Activated CD4-positive, alpha-beta T cell treated with anti-CD3 and anti-CD28 coated beads for 36 hours (primary cell): ENCODE results near the gene EDA2R. TPM values are rescaled to one million over a fixed set of nuclear protein-coding genes. Genes with fewer than 3 reads are reported as not detected.

ENCODE experiments used
- ATAC-seq: fragments of 200-7000 bp; cut with Tn5 transposase; one replicate; pipeline ENCODE4 v1.10.0; 2021; ENCODE audit warnings: mild to moderate bottlenecking, moderate library complexity
- CTCF ChIA-PET: fragments of 350-600 bp; sonication (Branson Sonifier 250); formaldehyde crosslinking; loops from one replicate; lab custom pipeline; 2021; ENCODE audit warnings: antibody characterized with exemption; lab: Charles Lee
- POLR2A ChIA-PET: fragments of 350-600 bp; sonication (Branson Sonifier 250); formaldehyde crosslinking; loops from one replicate; lab custom pipeline; 2021; ENCODE audit warnings: antibody characterized with exemption, inconsistent platforms; lab: Charles Lee
- DNase-seq: peaks from one replicate; pipeline ENCODE4 v3.0.0-alpha.2; 2020
- H3K27ac Mint-ChIP-seq: one replicate; pipeline ENCODE4 v1.8.0; 2021; ENCODE audit warnings: mixed read lengths
- H3K27me3 Mint-ChIP-seq: one replicate; pipeline ENCODE4 v1.8.0; 2021; ENCODE audit warnings: mixed read lengths
- H3K36me3 Mint-ChIP-seq: one replicate; pipeline ENCODE4 v1.8.0; 2021; ENCODE audit warnings: low read depth, mixed read lengths
- H3K4me1 Mint-ChIP-seq: one replicate; pipeline ENCODE4 v1.8.0; 2021; ENCODE audit warnings: mixed read lengths
- H3K4me3 Mint-ChIP-seq: one replicate; pipeline ENCODE4 v1.8.0; 2021; ENCODE audit warnings: mild to moderate bottlenecking, moderate library complexity, mixed read lengths
- H3K9me3 Mint-ChIP-seq: one replicate; pipeline ENCODE4 v1.8.0; 2021; ENCODE audit warnings: low read depth, mixed read lengths
- intact Hi-C, 2 experiments: fragments of 100-400 bp; cut with DNase I in 1 of 2; cut with micrococcal nuclease in 1 of 2; formaldehyde crosslinking; loops; one replicate each; pipeline versions ENCODE4 v1.14.2 to v1.15.1; 2022 to 2024; cut with DNase I, micrococcal nuclease
- total RNA-seq, 2 experiments: library from RNA; stranded (reverse); gene quantifications; one replicate each; pipeline ENCODE4 v1.2.3, GENCODE V29; 2021

The EDA2R gene
- total RNA-seq, 2 experiments from 2014 or later = 0.93 to 1.1 TPM

GRCh38 chrX:66633541-66633940, 5.3 kb downstream of the EDA2R start:
- ChIA-PET CTCF (no interaction called here), POLR2A (no interaction called here)
- H3K4me1 Mint-ChIP-seq = no peaks in the 10 kb centered on the region

DNA sequence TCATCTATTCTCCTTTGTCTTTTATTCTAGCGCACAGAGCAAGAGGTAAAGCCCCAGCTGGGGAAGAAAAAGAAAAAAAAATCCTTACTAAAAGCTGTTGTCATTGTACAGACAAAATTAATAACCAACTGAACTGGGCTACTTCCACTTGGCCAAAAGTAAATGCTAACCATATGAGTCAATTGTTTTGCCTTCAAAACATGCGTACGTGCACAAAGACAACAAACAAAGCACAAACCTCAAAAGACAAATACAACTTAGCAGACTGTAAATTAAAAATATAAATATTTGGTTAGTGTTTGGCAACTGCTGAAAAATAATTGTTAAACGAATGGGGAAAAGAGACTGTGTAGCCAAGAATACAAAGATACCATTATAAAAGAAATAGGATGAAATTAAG, 5.9 kb downstream of the EDA2R start:
- no peak overlapping the region for H3K4me3 Mint-ChIP-seq

More at GRCh38 chrX:66633541-66633940, 5.3 kb downstream of the EDA2R start:
- intact Hi-C loops = no loop called here
- Mint-ChIP-seq H3K4me3 (no peak overlapping the region), H3K27me3 (no peaks in the 10 kb centered on the region), H3K9me3 (no peaks in the 10 kb centered on the region), H3K27ac (no peak overlapping the region), H3K36me3 (no peaks in the 10 kb centered on the region)
- DNase-seq = no peak
- ATAC-seq = no peak

GRCh38 chrX:66632473-66632872, 6.4 kb downstream of the EDA2R start:
- no peak overlapping the region for H3K27ac Mint-ChIP-seq
- intact Hi-C loops = no loop called here
- no peak for DNase-seq

More for the DNA sequence above, 5.9 kb downstream of the EDA2R start:
- Mint-ChIP-seq H3K9me3 (no peaks in the 10 kb centered on the region), H3K4me1 (no peaks in the 10 kb centered on the region), H3K27ac (no peak overlapping the region), H3K36me3 (no peaks in the 10 kb centered on the region), H3K27me3 (no peaks in the 10 kb centered on the region)
- CTCF ChIA-PET = no interaction called here
- no peak for ATAC-seq
- DNase-seq = no peak
- intact Hi-C loops = no loop called here
- POLR2A ChIA-PET = no interaction called here

GRCh38 chrX:66625525-66625924, 13.4 kb downstream of the EDA2R start:
- CTCF ChIA-PET = no interaction called here
- intact Hi-C loops = no loop called here

More at GRCh38 chrX:66632473-66632872, 6.4 kb downstream of the EDA2R start:
- no peaks in the 10 kb centered on the region for H3K9me3 Mint-ChIP-seq
- ATAC-seq = no peak
- H3K27me3 Mint-ChIP-seq = no peaks in the 10 kb centered on the region
- H3K36me3 Mint-ChIP-seq = no peaks in the 10 kb centered on the region
- ChIA-PET CTCF (no interaction called here), POLR2A (no interaction called here)
- no peak overlapping the region for H3K4me3 Mint-ChIP-seq
- H3K4me1 Mint-ChIP-seq = no peaks in the 10 kb centered on the region

GRCh38 chrX:66622209-66622608, 16.7 kb downstream of the EDA2R start:
- Mint-ChIP-seq H3K27me3 (peaks cover 2% of the 10 kb centered on the region), H3K4me3 (no peak overlapping the region), H3K36me3 (no peaks in the 10 kb centered on the region), H3K27ac (no peak overlapping the region), H3K9me3 (no peaks in the 10 kb centered on the region), H3K4me1 (no peaks in the 10 kb centered on the region)
- DNase-seq (no peak), ATAC-seq (no peak)
- POLR2A ChIA-PET = no interaction called here
- CTCF ChIA-PET = no interaction called here
- intact Hi-C loops = no loop called here

More at GRCh38 chrX:66625525-66625924, 13.4 kb downstream of the EDA2R start:
- Mint-ChIP-seq H3K4me3 (no peak overlapping the region), H3K27ac (no peak overlapping the region), H3K36me3 (no peaks in the 10 kb centered on the region), H3K27me3 (peaks cover 2% of the 10 kb centered on the region), H3K4me1 (no peaks in the 10 kb centered on the region), H3K9me3 (no peaks in the 10 kb centered on the region)
- POLR2A ChIA-PET = no interaction called here
- ATAC-seq (no peak), DNase-seq (no peak)

- no peak overlapping the region for H3K27ac Mint-ChIP-seq
- POLR2A ChIA-PET = no interaction called here
- no peak overlapping the region for H3K4me3 Mint-ChIP-seq
- no peaks in the 10 kb centered on the region for H3K4me1 Mint-ChIP-seq
- H3K27me3 Mint-ChIP-seq = peaks cover 2% of the 10 kb centered on the region
- intact Hi-C loops = no loop called here
- ATAC-seq (no peak), DNase-seq (no peak)
- H3K36me3 Mint-ChIP-seq = no peaks in the 10 kb centered on the region
- CTCF ChIA-PET = no interaction called here
- H3K9me3 Mint-ChIP-seq = no peaks in the 10 kb centered on the region
Measured at GRCh38 chrX:66616944-66617343, 21.9 kb downstream of the EDA2R start.

GRCh38 chrX:66602381-66602938, 36.4 kb downstream of the EDA2R start:
- Mint-ChIP-seq H3K4me3 (no peak overlapping the region), H3K4me1 (no peaks in the 10 kb centered on the region), H3K27me3 (no peaks in the 10 kb centered on the region), H3K9me3 (peaks cover under 1% of the 10 kb centered on the region), H3K27ac (no peak overlapping the region), H3K36me3 (no peaks in the 10 kb centered on the region)
- ATAC-seq (no peak), DNase-seq (no peak)
- ChIA-PET CTCF (no interaction called here), POLR2A (no interaction called here)
- intact Hi-C loops = no loop called here

DNA sequence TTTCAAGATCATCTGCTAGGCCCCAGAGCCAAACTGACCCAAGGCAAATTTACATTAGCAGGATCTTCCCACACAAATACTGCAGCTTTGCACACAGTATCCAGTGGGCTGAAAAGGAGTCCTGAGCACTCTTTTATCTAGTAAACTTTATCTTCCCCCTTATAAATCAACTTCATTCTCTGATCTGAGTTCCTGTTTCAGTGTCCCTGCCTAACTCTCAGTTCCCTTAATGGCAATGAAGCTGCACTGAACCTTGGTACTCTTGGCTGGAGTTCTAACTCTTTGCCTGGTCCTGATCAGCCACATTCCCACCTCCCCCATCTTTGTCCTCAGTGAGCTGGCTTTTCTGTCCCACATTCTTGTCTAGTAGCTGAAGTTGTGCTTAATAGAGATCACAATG, 37.4 kb downstream of the EDA2R start:
- no peaks in the 10 kb centered on the region for H3K36me3 Mint-ChIP-seq
- DNase-seq (no peak), ATAC-seq (no peak)
- ChIA-PET CTCF (no interaction called here), POLR2A (no interaction called here)
- no peak overlapping the region for H3K4me3 Mint-ChIP-seq
- no peak overlapping the region for H3K27ac Mint-ChIP-seq
- intact Hi-C loops = no loop called here
- H3K9me3 Mint-ChIP-seq = no peaks in the 10 kb centered on the region
- no peaks in the 10 kb centered on the region for H3K4me1 Mint-ChIP-seq
- no peaks in the 10 kb centered on the region for H3K27me3 Mint-ChIP-seq

DNA sequence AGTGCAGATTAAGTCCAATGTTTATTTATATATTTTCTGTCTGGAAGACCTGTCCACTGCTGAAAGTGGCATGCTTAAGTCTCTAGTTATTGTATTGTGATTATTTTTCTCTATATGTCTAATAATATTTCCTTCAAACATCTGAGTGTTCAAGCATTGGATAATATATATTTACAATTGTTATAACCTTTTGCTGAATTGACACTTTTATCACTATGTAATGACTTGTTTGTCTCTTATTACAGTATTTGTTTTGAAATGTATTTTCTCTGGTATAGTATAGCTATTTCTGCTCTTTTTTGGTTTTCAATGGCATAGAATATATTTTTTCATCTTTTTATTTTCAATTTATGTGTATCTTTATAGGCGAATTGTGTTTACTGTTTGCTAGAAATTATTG, 59.7 kb downstream of the EDA2R start:
- ATAC-seq = no peak

DNA sequence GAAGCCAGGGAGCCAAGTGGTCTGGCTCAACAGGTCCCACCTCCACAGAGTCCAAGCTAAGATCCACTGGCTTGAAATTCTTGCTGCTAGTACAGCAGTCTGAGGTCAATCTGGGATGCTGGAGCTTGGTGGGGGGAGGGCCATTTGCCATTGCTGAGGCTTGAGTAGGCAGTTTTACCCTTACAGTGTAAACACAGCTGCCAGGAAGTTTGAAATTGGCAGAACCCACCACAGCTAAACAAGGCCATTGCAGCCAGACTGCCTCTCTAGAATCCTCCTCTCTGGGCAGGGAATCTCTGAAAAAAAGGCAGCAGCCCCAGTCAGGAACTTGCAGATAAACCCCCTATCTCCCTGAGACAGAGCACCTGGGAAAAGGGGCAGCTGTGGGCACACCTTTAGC, 84.9 kb downstream of the EDA2R start:
- intact Hi-C loops = no loop called here
- Mint-ChIP-seq H3K27ac (no peak overlapping the region), H3K4me1 (no peaks in the 10 kb centered on the region), H3K9me3 (no peaks in the 10 kb centered on the region), H3K27me3 (peaks cover 2% of the 10 kb centered on the region), H3K4me3 (no peak overlapping the region), H3K36me3 (no peaks in the 10 kb centered on the region)
- POLR2A ChIA-PET = no interaction called here
- DNase-seq (no peak), ATAC-seq (no peak)
- CTCF ChIA-PET = no interaction called here

More for the DNA sequence above, 59.7 kb downstream of the EDA2R start:
- DNase-seq = no peak
- H3K27ac Mint-ChIP-seq = no peak overlapping the region
- H3K9me3 Mint-ChIP-seq = peaks cover 4% of the 10 kb centered on the region
- no peaks in the 10 kb centered on the region for H3K36me3 Mint-ChIP-seq
- ChIA-PET POLR2A (no interaction called here), CTCF (no interaction called here)
- intact Hi-C loops = no loop called here
- H3K27me3 Mint-ChIP-seq = no peaks in the 10 kb centered on the region
- no peaks in the 10 kb centered on the region for H3K4me1 Mint-ChIP-seq
- H3K4me3 Mint-ChIP-seq = no peak overlapping the region

DNA sequence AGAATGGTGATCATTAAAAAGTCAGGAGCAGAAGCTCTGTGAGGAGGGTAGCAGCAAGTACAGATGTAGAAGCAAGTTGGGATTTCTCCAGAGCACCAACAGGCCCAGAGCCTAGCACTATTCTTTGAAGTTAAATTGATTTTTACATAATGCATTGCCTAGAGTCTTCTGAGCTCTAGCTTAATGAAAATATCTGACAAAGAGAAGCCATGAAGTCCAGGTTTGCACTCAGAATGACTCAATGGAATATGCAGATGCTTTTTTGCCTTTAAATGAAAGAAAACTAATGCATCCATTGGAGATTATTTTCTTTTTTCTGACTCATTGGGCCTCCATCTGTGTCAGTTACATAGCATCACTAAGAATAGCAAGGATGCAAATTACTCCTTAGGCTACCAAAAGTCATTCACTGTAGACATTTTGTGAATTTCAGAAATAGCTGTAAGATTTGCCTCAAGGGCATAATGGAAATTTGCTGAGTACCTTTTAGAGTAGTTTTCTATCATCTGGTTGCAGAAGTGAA, 91.0 kb downstream of the EDA2R start:
- DNase-seq = no peak
- H3K36me3 Mint-ChIP-seq = no peaks in the 10 kb centered on the region
- POLR2A ChIA-PET = no interaction called here
- intact Hi-C loops = no loop called here
- no peak overlapping the region for H3K27ac Mint-ChIP-seq
- no peak for ATAC-seq
- CTCF ChIA-PET = no interaction called here
- no peak overlapping the region for H3K4me3 Mint-ChIP-seq
- no peaks in the 10 kb centered on the region for H3K9me3 Mint-ChIP-seq
- no peaks in the 10 kb centered on the region for H3K4me1 Mint-ChIP-seq
- peaks cover 2% of the 10 kb centered on the region for H3K27me3 Mint-ChIP-seq
